ENCODE data around the gene DPP10.
A peak's percentile ranks its signal among the peaks of the same experiment; 100 is the strongest.

DPP10 gene

DNA sequence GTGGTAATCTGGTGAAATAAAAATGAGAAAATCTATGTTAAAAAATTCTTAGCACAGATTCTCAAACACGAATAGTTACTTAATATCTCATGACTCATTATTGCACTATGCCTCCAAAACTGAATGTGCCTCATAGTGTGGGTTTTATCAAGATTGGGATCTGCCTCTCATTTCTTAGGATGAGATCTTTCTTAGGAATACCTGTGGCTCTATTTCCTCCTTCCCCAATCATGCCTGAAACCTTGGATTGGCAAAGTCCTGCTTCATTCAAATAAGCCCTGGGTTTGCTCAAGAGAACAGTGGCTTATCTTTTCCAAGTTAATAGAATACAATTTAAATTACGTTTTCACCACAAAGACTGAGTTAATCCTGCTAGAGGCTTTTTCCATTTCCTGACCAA, 100.3 kb downstream of the DPP10 start:
- TF ChIP-seq, protein P1, sequence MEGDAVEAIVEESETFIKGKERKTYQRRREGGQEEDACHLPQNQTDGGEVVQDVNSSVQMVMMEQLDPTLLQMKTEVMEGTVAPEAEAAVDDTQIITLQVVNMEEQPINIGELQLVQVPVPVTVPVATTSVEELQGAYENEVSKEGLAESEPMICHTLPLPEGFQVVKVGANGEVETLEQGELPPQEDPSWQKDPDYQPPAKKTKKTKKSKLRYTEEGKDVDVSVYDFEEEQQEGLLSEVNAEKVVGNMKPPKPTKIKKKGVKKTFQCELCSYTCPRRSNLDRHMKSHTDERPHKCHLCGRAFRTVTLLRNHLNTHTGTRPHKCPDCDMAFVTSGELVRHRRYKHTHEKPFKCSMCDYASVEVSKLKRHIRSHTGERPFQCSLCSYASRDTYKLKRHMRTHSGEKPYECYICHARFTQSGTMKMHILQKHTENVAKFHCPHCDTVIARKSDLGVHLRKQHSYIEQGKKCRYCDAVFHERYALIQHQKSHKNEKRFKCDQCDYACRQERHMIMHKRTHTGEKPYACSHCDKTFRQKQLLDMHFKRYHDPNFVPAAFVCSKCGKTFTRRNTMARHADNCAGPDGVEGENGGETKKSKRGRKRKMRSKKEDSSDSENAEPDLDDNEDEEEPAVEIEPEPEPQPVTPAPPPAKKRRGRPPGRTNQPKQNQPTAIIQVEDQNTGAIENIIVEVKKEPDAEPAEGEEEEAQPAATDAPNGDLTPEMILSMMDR (IDR thresholded peaks at IDR 0.05): no peak

DNA sequence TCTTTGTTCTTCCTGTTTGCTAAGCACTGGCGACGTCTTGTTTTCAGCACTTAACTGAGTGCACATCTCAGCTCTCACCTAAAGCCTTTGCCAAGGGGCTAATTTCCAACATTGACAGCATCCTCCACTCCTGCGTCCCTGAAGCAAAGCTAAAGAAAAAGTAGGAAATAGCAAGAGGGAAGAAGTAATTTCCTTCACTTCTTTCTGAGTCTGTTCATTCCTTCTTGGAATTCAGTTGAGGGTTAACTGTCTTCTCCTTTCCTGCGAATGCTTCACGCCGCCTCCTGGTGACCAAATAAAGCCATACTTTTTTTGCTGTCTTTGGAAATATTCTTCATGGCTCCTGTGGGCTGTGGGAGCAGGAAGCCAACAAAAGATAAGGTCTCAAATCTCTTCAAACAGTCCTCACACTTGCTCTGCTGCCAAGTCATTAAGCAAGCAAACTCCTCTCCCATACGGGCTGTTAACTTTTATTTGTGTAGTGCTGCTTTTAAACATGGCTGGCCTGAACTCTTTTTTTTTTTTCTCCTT, 100.9 kb downstream of the DPP10 start:
- TF ChIP-seq, protein P1 (IDR thresholded peaks at IDR 0.05): peak; percentile 50

DNA sequence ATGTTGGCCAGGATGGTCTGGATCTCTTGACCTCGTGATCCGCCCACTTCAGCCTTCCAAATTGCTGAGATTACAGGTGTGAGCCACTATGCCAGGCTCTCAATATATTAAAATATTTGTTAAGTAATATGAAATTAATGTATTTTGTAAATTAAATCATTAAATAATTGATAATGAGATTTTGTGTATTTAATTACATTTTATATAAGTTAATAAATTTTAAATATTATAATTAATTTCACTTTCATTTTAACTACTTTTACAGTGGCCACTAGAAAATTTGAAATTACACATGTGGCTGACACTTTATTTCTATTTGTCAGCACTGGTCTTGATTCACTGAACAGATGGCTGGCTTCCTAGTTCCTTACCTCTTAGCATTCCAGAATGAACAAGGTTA, 102.6 kb downstream of the DPP10 start:
- TF ChIP-seq, protein P1 (IDR thresholded peaks at IDR 0.05): no peak

- TF ChIP-seq, protein P1 (IDR thresholded peaks at IDR 0.05): no peak
These were observed 104.1 kb downstream of the DPP10 start for GRCh38 chr2:114546531-114546930.

DNA sequence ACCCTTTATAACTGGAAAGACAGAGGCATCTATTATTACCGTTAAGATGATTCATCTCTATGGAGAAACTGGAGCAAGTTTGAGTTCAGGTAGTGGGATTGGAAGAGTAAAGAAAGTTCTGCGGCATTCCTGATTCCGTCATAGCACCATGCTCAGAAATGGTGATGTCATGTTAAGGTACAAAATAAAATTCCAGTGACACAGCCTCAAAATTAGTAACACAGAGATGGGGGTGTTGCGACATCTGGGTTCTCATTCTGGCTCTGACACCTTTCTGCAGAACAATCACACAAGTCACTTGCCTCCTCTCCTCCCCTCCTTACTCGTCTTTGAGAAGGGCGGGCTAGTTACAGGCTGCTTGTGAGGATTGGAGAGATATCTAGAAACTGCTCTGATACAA, 105.7 kb downstream of the DPP10 start:
- TF ChIP-seq, protein P1 (IDR thresholded peaks at IDR 0.05): no peak

- TF ChIP-seq, protein P1 (IDR thresholded peaks at IDR 0.05): no peak
These were observed 107.9 kb downstream of the DPP10 start for GRCh38 chr2:114550364-114550763.

DNA sequence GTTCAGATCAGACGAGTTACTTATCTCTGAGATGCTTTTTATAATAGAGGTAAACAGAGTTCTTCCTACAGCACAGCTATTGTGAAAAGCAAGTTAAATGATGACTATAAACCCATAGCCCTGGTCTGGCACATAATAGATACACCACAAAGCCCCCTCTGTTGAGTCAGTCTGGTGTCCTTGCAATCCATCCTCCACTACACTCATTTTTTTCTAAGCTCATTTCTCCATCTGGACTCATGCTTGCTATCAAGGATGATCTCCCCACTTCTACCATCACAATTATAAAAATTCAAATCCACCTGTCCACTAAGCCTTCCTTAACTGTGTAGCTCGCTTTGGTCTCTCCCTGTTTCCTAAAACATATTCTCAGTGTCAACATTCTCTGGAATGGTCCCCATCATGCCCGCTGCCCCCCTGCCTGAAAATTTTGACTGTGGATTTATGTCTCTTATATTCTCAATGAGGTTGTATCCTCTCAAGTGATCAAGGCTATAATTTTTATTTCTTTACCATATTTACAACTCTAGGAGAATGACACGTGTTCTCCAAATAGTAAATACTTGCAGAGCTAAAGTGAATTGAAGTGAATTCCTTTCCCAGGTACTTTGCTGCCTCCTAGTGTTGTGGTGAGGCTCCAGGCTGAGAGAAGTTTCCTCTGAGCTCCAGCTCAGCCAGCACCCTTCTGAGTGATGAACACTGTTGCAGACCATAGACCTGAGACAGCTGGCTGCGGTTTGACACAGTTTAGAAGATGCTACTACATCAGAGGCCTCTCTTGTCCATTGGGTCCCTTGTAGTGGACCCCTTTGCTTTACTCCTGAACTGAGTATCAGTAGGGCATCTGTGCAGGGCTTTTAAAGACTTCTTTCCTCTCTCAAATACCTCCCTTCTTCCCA, 108.7 kb downstream of the DPP10 start:
- TF ChIP-seq, protein P1 (IDR thresholded peaks at IDR 0.05): peak; percentile 78
